GM20431 (cell line): ENCODE data around the gene ZBTB33.

Source experiments
- in situ Hi-C: fragments of 300-500 bp; cut with MseI, MboI; formaldehyde crosslinking; loops from one replicate; pipeline ENCODE4 v1.15.0; 2020; ENCODE audit warnings: low sequenced_read_pairs; ENCODE audit not compliant: unreplicated experiment

ZBTB33 gene

GRCh38 chrX:120260369-120260768 is 9.8 kb downstream of the ZBTB33 start:
- in situ Hi-C loops: no loop called here

- in situ Hi-C loops: no loop called here
These were observed 12.5 kb downstream of the ZBTB33 start for GRCh38 chrX:120262859-120263708.

- in situ Hi-C loops: no loop called here
These were observed 13.7 kb downstream of the ZBTB33 start for GRCh38 chrX:120264341-120264740.

DNA sequence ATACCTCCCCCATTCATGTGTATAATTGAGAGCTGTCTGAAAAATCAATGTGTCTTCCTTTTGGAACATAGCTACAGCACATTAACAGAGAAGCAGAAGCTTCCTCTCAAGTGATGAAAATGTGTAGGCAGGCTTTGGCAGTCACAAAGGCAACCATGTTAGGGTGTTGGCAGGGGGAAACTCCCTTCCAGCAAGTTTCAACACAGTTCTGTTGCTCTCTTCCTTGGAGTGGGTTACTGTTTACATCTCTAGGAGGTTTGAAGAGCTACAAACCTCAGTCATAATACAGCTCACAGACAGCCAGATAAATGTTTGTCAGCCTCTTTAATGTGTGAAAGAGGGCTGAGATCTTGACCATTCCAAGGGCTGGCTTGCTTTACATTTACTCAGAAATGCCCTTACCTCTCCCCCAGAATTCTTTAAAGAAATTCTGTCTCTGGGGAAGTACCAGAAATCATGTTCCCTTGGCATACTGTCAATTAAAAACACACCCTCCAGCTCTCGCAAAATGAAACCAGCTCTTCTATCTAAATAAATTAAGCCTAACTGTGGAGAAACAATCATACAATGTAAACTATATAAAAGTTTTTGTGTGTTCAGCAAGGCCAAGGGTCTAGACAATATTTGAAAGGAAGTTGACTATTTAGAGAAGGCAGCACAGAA is 18.9 kb downstream of the ZBTB33 start:
- in situ Hi-C loops: no loop called here

GRCh38 chrX:120270567-120270966 is 20.0 kb downstream of the ZBTB33 start:
- in situ Hi-C loops: no loop called here

- in situ Hi-C loops: no loop called here
These were observed 20.6 kb downstream of the ZBTB33 start for GRCh38 chrX:120271218-120271617.

DNA sequence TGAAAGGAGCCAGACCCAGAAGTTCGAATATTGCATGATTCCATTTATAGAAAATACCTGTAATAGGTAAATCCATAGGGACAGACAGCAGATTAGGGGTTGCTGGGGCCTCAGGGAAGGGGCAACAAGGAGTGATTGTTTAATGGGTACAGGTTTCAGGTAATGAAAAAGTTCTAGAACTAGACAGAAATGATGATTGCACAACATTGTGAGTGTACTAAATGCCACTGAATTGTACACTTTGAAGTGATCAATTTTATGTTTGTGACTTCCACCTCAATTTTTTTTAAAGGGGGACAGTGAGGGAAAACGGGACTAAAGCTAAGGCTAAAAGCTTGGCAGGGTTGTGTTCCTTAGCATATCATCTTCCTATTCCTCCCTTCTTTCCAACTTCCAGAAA is 23.5 kb downstream of the ZBTB33 start:
- in situ Hi-C loops: no loop called here

- in situ Hi-C loops: no loop called here
These were observed 24.3 kb downstream of the ZBTB33 start for GRCh38 chrX:120274958-120275357.

GRCh38 chrX:120281021-120281624 is 30.5 kb downstream of the ZBTB33 start:
- in situ Hi-C loops: no loop called here

GRCh38 chrX:120281761-120282160 is 31.1 kb downstream of the ZBTB33 start:
- in situ Hi-C loops: no loop called here

GRCh38 chrX:120282697-120283096 is 32.1 kb downstream of the ZBTB33 start:
- in situ Hi-C loops: no loop called here

GRCh38 chrX:120286733-120287512 is 36.3 kb downstream of the ZBTB33 start:
- in situ Hi-C loops: no loop called here

DNA sequence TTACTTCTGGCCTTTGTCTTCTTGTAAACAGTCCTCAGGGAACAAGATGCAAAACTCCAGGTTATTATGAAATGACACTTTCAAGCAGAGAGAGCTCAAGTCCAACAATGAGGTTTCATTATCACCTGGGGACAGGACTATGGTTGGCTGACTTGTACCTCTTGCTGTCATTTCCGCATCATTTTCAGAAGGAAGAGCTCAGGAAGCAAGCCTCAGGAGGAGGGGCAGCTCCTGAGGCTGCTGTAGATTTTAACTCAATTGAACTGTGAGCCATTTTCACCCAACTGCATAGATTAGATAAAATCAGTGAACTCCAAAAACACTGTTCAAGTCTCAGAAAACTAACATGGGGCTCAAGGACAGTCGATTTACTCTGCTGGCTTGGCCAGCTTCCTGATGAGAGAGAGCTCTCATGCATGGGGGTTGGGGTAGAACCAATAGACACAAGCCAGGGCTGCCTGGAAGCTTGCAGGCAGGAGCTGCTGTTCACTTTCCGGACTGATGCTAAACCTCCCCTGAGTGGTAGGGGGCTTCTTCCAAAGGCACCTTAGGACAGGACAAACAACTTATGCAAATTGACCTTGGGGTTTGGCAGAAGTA is 37.0 kb downstream of the ZBTB33 start:
- in situ Hi-C loops: no loop called here

DNA sequence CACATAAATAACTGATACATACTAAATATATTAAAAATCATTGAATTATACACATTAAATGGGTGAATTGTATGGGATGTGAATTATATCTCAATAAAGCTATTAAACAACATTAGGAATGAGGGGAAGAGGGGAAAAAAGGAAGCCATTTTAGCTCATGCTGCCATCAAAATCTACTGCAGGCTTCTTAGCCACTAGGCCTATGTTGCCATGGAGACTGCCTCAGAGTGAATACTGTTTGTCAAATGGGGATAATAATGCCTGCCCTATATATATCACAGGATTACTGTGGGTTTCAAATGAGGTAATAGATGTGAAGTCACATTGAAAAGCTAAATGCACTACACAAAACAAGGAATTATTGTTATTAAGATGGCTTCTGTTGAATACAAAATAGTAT is 39.5 kb downstream of the ZBTB33 start:
- in situ Hi-C loops: no loop called here

- in situ Hi-C loops: no loop called here
These were observed 40.6 kb downstream of the ZBTB33 start for GRCh38 chrX:120291211-120291610.

- in situ Hi-C loops: no loop called here
These were observed 42.4 kb downstream of the ZBTB33 start for GRCh38 chrX:120293015-120293414.

DNA sequence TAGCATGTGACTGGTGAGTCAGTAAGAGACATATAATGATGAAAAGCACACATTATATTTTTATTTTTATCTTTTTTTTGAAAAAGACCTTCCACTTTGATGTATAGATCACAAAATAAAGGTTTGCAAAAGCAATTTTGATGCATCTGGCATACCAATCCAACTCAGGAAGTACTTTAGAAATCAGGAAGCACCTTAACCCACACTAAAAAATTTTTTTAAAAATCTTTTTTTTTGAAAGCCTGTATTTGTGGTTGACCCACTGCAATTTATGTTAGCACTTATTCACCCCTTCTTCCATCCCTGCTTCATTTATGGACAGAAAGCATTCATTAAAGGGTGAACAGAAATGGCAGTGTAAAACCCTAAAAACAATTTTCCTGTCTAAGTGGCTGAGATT is 44.0 kb downstream of the ZBTB33 start:
- in situ Hi-C loops: no loop called here

DNA sequence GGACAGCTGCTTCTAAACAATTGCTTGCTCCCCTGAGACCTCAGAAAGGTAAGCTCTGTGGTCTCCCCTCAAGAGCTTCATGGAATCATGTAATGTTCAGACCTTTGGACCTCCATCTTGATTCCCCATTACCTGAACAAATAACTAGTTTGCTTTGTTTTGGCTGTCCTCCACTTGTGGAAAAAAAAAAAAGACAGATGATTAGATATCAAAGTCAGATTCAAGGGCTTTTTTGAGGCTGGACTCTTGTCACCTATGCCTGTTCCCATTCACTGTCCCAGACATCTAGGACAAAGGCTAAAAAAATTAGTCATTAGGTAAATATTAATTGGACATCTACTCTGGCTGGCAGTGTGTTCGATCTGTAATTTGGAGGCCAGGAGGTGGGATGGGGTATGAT is 47.3 kb downstream of the ZBTB33 start:
- in situ Hi-C loops: no loop called here

DNA sequence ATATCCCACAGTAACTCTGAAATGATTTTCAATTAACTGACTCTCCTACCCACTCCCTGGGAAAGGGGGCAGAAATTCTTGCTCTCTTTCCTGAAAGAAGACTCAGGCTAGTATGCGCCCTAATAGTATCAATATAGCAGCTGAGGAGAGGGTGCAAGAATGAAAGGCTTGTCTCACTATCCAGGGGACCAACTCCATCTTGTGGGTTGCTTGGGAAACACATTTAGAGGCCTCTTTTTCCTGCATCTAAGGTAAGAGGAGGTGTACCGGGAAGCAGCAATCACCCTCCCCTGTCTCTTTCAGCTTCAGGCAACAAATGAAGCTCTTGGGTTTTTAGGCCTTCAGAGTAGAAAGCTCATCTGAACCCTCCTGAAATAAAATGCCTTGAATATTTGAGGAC is 49.3 kb downstream of the ZBTB33 start:
- in situ Hi-C loops: no loop called here

DNA sequence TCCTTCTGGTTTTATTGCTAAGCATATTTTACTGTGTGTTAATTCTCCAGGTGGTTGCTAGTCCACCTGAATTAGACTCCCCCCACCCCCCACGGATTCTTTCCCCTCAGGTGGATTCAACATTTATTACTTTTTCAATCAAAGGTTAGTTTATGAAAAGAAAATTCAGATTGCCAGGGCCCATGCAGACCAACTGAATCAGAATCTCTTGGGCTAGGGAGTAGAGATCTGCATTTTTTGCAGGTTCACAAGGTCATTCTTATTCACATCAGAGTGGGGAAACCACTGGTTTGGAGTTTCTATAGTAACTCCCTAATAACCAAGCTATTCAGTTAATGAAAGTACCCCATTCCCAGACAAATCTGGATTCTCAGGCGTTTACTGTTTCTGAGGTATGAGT is 50.9 kb downstream of the ZBTB33 start:
- in situ Hi-C loops: no loop called here
